Stimulated activated CD4-positive, alpha-beta T cell treated with anti-CD3 and anti-CD28 coated beads, Interleukin-1b, Interleukin-23, amount 100 ng/mL, for 48 hours (primary cell): Measurements from ENCODE around the gene MPHOSPH10.
"Not testable (repeated sequence)": the region's sequence is repeated elsewhere in the genome, so short reads cannot be mapped to it uniquely, and the experiment has no call there.

ENCODE experiments used
- DNase-seq: peaks from one replicate; pipeline ENCODE4 v3.0.0-alpha.2; 2020

Gene MPHOSPH10

GRCh38 chr2:71181316-71181715 is 50.9 kb downstream of the MPHOSPH10 start:
- DNase-seq, result no peak

- not testable (repeated sequence) for DNase-seq
Observed at GRCh38 chr2:71183306-71184115, 53.1 kb downstream of the MPHOSPH10 start.

GRCh38 chr2:71186973-71187372 is 56.5 kb downstream of the MPHOSPH10 start:
- no peak for DNase-seq

DNA sequence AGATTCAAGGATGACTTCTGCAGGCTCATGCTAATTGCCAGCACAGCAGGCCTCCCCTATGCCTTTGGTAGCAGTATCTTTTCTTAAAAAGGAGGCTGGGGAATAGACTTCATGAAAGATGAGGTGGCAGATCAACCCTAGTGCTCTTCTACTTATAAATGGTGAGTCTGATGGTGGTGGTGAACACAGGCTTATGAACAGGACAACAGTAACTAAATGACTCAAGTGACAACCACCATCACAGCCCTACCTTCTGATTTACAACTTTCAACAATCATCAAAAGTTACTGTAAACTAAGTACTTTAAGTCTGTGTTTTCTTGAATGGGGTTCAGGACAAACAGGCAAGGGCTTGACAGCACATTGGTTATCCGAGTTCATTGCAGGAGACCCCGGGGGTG is 57.2 kb downstream of the MPHOSPH10 start:
- DNase-seq, result no peak

DNA sequence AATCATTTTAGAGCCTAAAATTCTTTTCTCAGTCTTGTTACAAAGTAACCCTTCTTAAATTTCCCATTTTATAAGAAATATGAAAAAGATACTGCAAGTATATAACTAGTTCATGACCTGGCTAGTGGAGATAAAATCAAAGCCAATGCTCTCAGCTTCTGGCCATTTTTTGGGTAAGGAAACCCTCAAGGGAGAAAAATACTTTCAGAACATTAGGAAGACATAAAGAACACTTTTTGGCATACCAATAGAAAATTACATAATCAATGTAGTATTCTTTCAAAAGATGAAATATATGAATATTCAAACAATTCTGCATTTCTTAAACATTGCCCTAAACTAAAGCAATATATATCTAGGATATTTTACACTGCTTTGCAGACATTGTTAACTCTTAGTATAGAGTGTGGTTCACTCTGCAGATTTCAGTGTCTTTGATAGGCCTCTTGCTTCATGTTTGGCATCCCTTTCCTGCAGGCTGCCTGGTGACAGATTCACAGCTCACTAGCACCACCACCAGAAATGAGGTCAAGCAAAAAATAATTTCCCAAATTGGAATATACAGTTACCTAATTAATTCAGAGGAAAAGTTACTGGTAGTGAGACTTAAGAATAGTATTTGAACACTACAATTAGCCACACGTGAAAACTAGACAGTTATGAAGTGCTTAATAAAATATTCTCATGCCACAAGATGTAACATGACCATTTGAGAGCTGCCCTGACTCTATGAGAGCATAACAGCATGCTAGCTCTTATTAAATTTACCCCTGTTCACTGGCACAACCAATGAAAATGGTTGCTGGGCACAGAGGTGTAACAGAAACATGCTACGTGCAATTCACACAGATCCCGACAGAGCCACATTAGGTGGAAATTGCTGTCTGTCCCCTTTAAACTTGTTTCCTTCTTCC is 60.5 kb downstream of the MPHOSPH10 start:
- no peak for DNase-seq

GRCh38 chr2:71191570-71191943 is 61.1 kb downstream of the MPHOSPH10 start:
- DNase-seq, result no peak
